T-helper 1 cell treated with Interleukin-12 subunit alpha and Interleukin-12 subunit beta and Interleukin-4 antibody, amounts not matched to agents 30 μg/mL and 1 μg/mL, for 36 hours (primary cell): ENCODE data around the gene ICAM3.
A peak's percentile ranks its signal among the peaks of the same experiment; 100 is the strongest.
"Not testable (repeated sequence)": the region's sequence is repeated elsewhere in the genome, so short reads cannot be mapped to it uniquely, and the experiment has no call there.

Source experiments
- H3K27ac Mint-ChIP-seq: one replicate; pipeline ENCODE4 v1.8.0; 2021; ENCODE audit warnings: mild to moderate bottlenecking, mixed read lengths
- H3K27me3 Mint-ChIP-seq: one replicate; pipeline ENCODE4 v1.8.0; 2021; ENCODE audit warnings: low read depth, mixed read lengths
- H3K36me3 Mint-ChIP-seq: one replicate; pipeline ENCODE4 v1.8.0; 2021; ENCODE audit warnings: low read depth, mixed read lengths
- H3K4me1 Mint-ChIP-seq: one replicate; pipeline ENCODE4 v1.8.0; 2021; ENCODE audit warnings: low read depth, mixed read lengths
- H3K4me3 Mint-ChIP-seq: one replicate; pipeline ENCODE4 v1.8.0; 2021; ENCODE audit warnings: mild to moderate bottlenecking, moderate library complexity, mixed read lengths
- H3K9me3 Mint-ChIP-seq: one replicate; pipeline ENCODE4 v1.8.0; 2021; ENCODE audit warnings: mixed read lengths

ICAM3 gene

GRCh38 chr19:10339380-10339960 lies at the start of gene ICAM3:
Gene ICAM3 (minus strand): TSS chr19:10339624. CDS start chr19:10339614, 10 bp downstream.
- H3K4me1 Mint-ChIP-seq, result peaks cover 20% of the 10 kb centered on the region
- no peaks in the 10 kb centered on the region for H3K9me3 Mint-ChIP-seq
- H3K27ac Mint-ChIP-seq, result peak within 1 kb of the TSS; percentile 83
- no peaks in the 10 kb centered on the region for H3K27me3 Mint-ChIP-seq
- H3K36me3 Mint-ChIP-seq, result peaks cover 9% of the 10 kb centered on the region
- peak within 1 kb of the TSS; percentile 95 for H3K4me3 Mint-ChIP-seq

GRCh38 chr19:10388957-10389356 lies 49.5 kb upstream of the ICAM3 start:
- H3K36me3 Mint-ChIP-seq, result peaks cover 15% of the 10 kb centered on the region

DNA sequence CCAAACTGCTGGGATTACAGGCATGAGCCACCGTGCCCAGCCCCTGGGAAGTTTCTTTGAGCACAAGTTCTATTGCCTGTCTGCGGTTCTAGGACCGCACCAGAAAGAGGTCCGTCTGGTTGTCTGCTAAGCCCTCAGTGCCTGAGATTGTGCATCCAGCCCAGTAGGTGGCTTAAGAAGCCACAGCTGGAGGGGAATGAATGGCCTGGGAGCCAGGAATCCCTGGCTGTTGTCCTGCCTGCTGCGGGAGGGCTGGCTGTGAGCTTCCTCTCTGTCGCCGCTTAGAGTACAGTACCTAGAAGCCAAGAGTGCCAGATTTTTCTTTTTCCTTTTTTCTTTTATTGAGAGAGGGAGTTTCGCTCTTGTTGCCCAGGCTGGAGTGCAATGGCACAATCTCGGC lies 45.2 kb upstream of the ICAM3 start:
- peaks cover 9% of the 10 kb centered on the region for H3K36me3 Mint-ChIP-seq

More at GRCh38 chr19:10388957-10389356, 49.5 kb upstream of the ICAM3 start:
- no peak overlapping the region for H3K4me3 Mint-ChIP-seq
- no peaks in the 10 kb centered on the region for H3K27me3 Mint-ChIP-seq
- H3K9me3 Mint-ChIP-seq, result no peaks in the 10 kb centered on the region
- H3K4me1 Mint-ChIP-seq, result peaks cover 13% of the 10 kb centered on the region
- no peak overlapping the region for H3K27ac Mint-ChIP-seq

DNA sequence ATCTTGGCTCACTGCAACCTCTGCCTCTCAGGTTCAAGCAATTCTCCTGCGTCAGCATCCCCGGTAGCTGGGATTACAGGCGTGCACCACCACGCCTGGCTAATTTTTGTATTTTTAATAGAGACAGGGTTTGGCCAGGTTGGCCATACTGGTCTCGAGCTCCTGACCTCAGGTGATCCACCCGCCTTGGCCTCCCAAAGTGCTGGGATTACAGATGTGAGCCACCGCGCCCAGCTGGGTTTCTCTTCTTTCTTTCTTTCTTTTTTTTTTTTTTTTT lies 43.7 kb upstream of the ICAM3 start:
- H3K36me3 Mint-ChIP-seq, result peaks cover 14% of the 10 kb centered on the region
- not testable (repeated sequence) for H3K9me3 Mint-ChIP-seq, H3K27ac Mint-ChIP-seq, H3K4me3 Mint-ChIP-seq, H3K27me3 Mint-ChIP-seq
- H3K4me1 Mint-ChIP-seq, result peaks cover 17% of the 10 kb centered on the region

More for the DNA sequence above, 45.2 kb upstream of the ICAM3 start:
- no peak overlapping the region for H3K27ac Mint-ChIP-seq
- H3K4me1 Mint-ChIP-seq, result peaks cover 16% of the 10 kb centered on the region
- H3K9me3 Mint-ChIP-seq, result no peaks in the 10 kb centered on the region
- no peaks in the 10 kb centered on the region for H3K27me3 Mint-ChIP-seq
- H3K4me3 Mint-ChIP-seq, result no peak overlapping the region

GRCh38 chr19:10380313-10381102 lies 41.1 kb upstream of the ICAM3 start, which contains the start of gene TYK2:
Gene TYK2 (minus strand): TSS chr19:10380572. CDS start chr19:10378406, 2,166 bp downstream.
- Mint-ChIP-seq H3K36me3 (peaks cover 21% of the 10 kb centered on the region), H3K4me1 (peaks cover 18% of the 10 kb centered on the region), H3K9me3 (no peaks in the 10 kb centered on the region), H3K4me3 (peak within 1 kb of the TSS; percentile 89), H3K27me3 (no peaks in the 10 kb centered on the region), H3K27ac (peak within 1 kb of the TSS; percentile 95)

- no peaks in the 10 kb centered on the region for H3K27me3 Mint-ChIP-seq
- H3K36me3 Mint-ChIP-seq, result peaks cover 23% of the 10 kb centered on the region
- peak overlapping the region; percentile 95 for H3K27ac Mint-ChIP-seq
- peaks cover 19% of the 10 kb centered on the region for H3K4me1 Mint-ChIP-seq
- peak overlapping the region; percentile 89 for H3K4me3 Mint-ChIP-seq
- H3K9me3 Mint-ChIP-seq, result no peaks in the 10 kb centered on the region
Measured at GRCh38 chr19:10379880-10380312, 40.5 kb upstream of the ICAM3 start.

DNA sequence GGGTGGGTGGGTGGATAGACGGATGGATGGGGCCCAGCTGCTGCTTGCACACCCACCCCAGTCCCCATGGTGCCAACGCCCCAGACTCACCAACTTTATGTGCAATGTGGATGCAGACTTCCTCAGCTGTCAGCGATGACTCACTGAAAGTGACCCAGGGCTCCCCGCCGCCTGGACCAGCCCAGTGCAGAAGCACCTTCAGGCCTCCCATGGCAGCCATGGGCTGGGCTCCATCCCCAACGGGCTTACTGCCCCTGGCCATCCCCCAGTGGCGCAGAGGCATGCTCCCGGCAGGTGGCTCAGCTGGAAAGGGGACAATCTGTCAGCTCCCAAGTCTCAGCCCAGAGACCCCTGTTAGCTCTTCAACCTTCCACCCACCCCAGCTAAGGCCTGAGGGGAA lies 38.7 kb upstream of the ICAM3 start:
- Mint-ChIP-seq H3K9me3 (no peaks in the 10 kb centered on the region), H3K27me3 (no peaks in the 10 kb centered on the region), H3K36me3 (peaks cover 28% of the 10 kb centered on the region), H3K27ac (no peak overlapping the region), H3K4me3 (no peak overlapping the region), H3K4me1 (peaks cover 20% of the 10 kb centered on the region)

- Mint-ChIP-seq H3K4me1 (peaks cover 20% of the 10 kb centered on the region), H3K36me3 (peaks cover 31% of the 10 kb centered on the region)
- H3K9me3 Mint-ChIP-seq, H3K27ac Mint-ChIP-seq, H3K27me3 Mint-ChIP-seq, H3K4me3 Mint-ChIP-seq: not testable (repeated sequence)
Measured at GRCh38 chr19:10377140-10377640, 37.8 kb upstream of the ICAM3 start.

DNA sequence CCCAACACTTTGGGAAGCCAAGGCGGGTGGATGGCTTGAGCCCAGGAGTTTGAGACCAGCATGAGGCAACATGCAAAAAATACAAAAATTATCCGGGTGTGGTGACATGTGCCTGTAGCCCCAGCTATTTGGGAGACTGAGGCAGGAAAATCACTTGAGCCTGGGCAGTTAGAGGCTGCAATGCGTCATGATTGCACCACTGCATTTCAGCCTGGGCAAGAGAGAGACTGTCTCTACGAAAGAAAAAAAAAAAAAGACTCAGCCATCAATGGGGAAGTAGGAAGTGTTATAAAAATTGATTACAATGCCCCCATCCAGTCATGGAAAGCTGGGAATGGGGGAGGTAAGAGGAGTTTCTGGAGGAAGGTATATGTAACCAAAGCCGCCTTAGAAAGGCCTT lies 35.5 kb upstream of the ICAM3 start:
- H3K9me3 Mint-ChIP-seq, result no peaks in the 10 kb centered on the region
- H3K4me3 Mint-ChIP-seq, result no peak overlapping the region

GRCh38 chr19:10372690-10373089 lies 33.3 kb upstream of the ICAM3 start:
- H3K27ac Mint-ChIP-seq, result no peak overlapping the region
- H3K36me3 Mint-ChIP-seq, result peaks cover 23% of the 10 kb centered on the region
- no peaks in the 10 kb centered on the region for H3K27me3 Mint-ChIP-seq
- H3K4me3 Mint-ChIP-seq, result no peak overlapping the region
- H3K4me1 Mint-ChIP-seq, result peaks cover 3% of the 10 kb centered on the region
- H3K9me3 Mint-ChIP-seq, result no peaks in the 10 kb centered on the region

More for the DNA sequence above, 35.5 kb upstream of the ICAM3 start:
- H3K36me3 Mint-ChIP-seq, result peaks cover 28% of the 10 kb centered on the region
- H3K27me3 Mint-ChIP-seq, result no peaks in the 10 kb centered on the region
- no peak overlapping the region for H3K27ac Mint-ChIP-seq
- H3K4me1 Mint-ChIP-seq, result peaks cover 14% of the 10 kb centered on the region

GRCh38 chr19:10368101-10368803 lies 28.8 kb upstream of the ICAM3 start:
- Mint-ChIP-seq H3K4me1 (no peaks in the 10 kb centered on the region), H3K27ac (no peak overlapping the region), H3K4me3 (no peak overlapping the region), H3K27me3 (no peaks in the 10 kb centered on the region), H3K36me3 (peaks cover 20% of the 10 kb centered on the region), H3K9me3 (no peaks in the 10 kb centered on the region)

- peaks cover 19% of the 10 kb centered on the region for H3K36me3 Mint-ChIP-seq
- H3K4me1 Mint-ChIP-seq, H3K27me3 Mint-ChIP-seq, H3K4me3 Mint-ChIP-seq, H3K27ac Mint-ChIP-seq, H3K9me3 Mint-ChIP-seq: not testable (repeated sequence)
Measured at GRCh38 chr19:10366950-10367512, 27.6 kb upstream of the ICAM3 start.

- H3K4me3 Mint-ChIP-seq, result no peak overlapping the region
- peaks cover 24% of the 10 kb centered on the region for H3K36me3 Mint-ChIP-seq
- H3K27ac Mint-ChIP-seq, result no peak overlapping the region
- no peaks in the 10 kb centered on the region for H3K4me1 Mint-ChIP-seq
- no peaks in the 10 kb centered on the region for H3K27me3 Mint-ChIP-seq
- no peaks in the 10 kb centered on the region for H3K9me3 Mint-ChIP-seq
Measured at GRCh38 chr19:10365518-10365917, 26.1 kb upstream of the ICAM3 start.

GRCh38 chr19:10364644-10365043 lies 25.2 kb upstream of the ICAM3 start:
- H3K4me1 Mint-ChIP-seq, result no peaks in the 10 kb centered on the region

More at GRCh38 chr19:10364644-10365043, 25.2 kb upstream of the ICAM3 start:
- peaks cover 24% of the 10 kb centered on the region for H3K36me3 Mint-ChIP-seq
- no peak overlapping the region for H3K4me3 Mint-ChIP-seq
- no peaks in the 10 kb centered on the region for H3K9me3 Mint-ChIP-seq
- H3K27me3 Mint-ChIP-seq, result no peaks in the 10 kb centered on the region
- no peak overlapping the region for H3K27ac Mint-ChIP-seq
